Retinal pigment epithelial cell (primary cell): ENCODE measurements around the gene SLC5A11.

Experiments used
- DNase-seq: peaks from one replicate; pipeline ENCODE4 v3.0.0-alpha.2; 2010; ENCODE audit warnings: low read depth
- H3K4me3 ChIP-seq: 2 replicates; pipeline ENCODE4 v1.5.1; 2011; ENCODE audit warnings: mild to moderate bottlenecking, low read length, control low read depth, moderate library complexity
- CTCF ChIP-seq: conservative IDR thresholded peaks from 2 replicates; pipeline ENCODE4 v1.5.1; 2011; ENCODE audit warnings: low read depth, low read length, control low read depth, inconsistent platforms

The SLC5A11 gene

GRCh38 chr16:24825696-24826095 lies 20.1 kb upstream of the SLC5A11 start:
- no peak for TF ChIP-seq CTCF
- no peak for DNase-seq

GRCh38 chr16:24826096-24826690 lies 19.6 kb upstream of the SLC5A11 start:
- H3K4me3 ChIP-seq, result no peak overlapping the region
- no peak for TF ChIP-seq CTCF
- DNase-seq, result peak; percentile 65

More at GRCh38 chr16:24825696-24826095, 20.1 kb upstream of the SLC5A11 start:
- no peak overlapping the region for H3K4me3 ChIP-seq

GRCh38 chr16:24826817-24827566 lies 18.8 kb upstream of the SLC5A11 start:
- H3K4me3 ChIP-seq, result no peak overlapping the region
- no peak for TF ChIP-seq CTCF
- DNase-seq, result no peak

GRCh38 chr16:24829153-24829552 lies 16.6 kb upstream of the SLC5A11 start:
- H3K4me3 ChIP-seq, result no peak overlapping the region
- DNase-seq, result no peak
- TF ChIP-seq CTCF, result no peak

- H3K4me3 ChIP-seq, result no peak overlapping the region
- no peak for DNase-seq
- TF ChIP-seq CTCF, result no peak
Measured at GRCh38 chr16:24833352-24833751, 12.4 kb upstream of the SLC5A11 start.

- TF ChIP-seq CTCF, result peak; percentile 83
- DNase-seq, result peak; percentile 22
- H3K4me3 ChIP-seq, result no peak overlapping the region
Measured at GRCh38 chr16:24834459-24835335, 11.1 kb upstream of the SLC5A11 start.
